GM12878 (cell line): ENCODE data around the gene TECR. TPM values are rescaled to one million over a fixed set of nuclear protein-coding genes. Genes with fewer than 3 reads are reported as not detected.
A peak's percentile ranks its signal among the peaks of the same experiment; 100 is the strongest.

Experiments used
- ATAC-seq: fragments of 200-7000 bp; cut with Tn5 transposase; 3 replicates; pipeline ENCODE4 v1.9.1; 2020; ENCODE audit warnings: mild to moderate bottlenecking, moderate library complexity
- BruUV-seq: library from RNA; stranded (reverse); fragments of 400-500 nt; replicated peaks from 2 replicates; lab custom pipeline; 2021; lab: Mats Ljungman, UMichigan
- CTCF ChIA-PET: fragments of 300-600 bp; sonication (Branson Sonifier 250); formaldehyde crosslinking; extraction: SDS; loops from one replicate; lab custom pipeline; 2021; ENCODE audit warnings: inconsistent platforms; lab: Yijun Ruan, JAX
- POLR2A ChIA-PET: fragments of 350-600 bp; formaldehyde crosslinking; extraction: SDS; loops from one replicate; lab custom pipeline; 2021; ENCODE audit warnings: inconsistent platforms; lab: Charles Lee
- RAD21 ChIA-PET: fragments of 300-600 bp; sonication (Branson Sonifier 250); formaldehyde crosslinking; loops from one replicate; lab custom pipeline; 2023; ENCODE audit warnings: antibody characterized with exemption; ENCODE audit not compliant: unreplicated experiment; lab: Charles Lee
- SMC1A ChIA-PET: fragments of 300-600 bp; sonication (Branson Sonifier 250); formaldehyde crosslinking; loops from one replicate; lab custom pipeline; 2023; ENCODE audit not compliant: unreplicated experiment, uncharacterized antibody; lab: Charles Lee
- DNase-seq: peaks from one replicate; pipeline ENCODE4 v3.0.0-alpha.2; 2011; ENCODE audit warnings: low read depth, low spot score
- FAIRE-seq: peaks from 3 replicates; lab custom pipeline; 2011; peaks lifted over from hg19 to GRCh38; lab: Jason Lieb, UNC
- H2AFZ ChIP-seq: 2 replicates; pipeline ENCODE4 v1.6.0; 2011; ENCODE audit warnings: low read depth, low read length, control low read depth; ENCODE audit not compliant: control insufficient read depth
- H3K27ac ChIP-seq: 2 replicates; pipeline ENCODE4 v1.5.1; 2011; ENCODE audit warnings: control low read depth; ENCODE audit not compliant: control insufficient read depth, insufficient read depth
- H3K27me3 ChIP-seq, 2 experiments: replicated peaks in 1 of 2; 2 replicates each; pipeline versions ENCODE4 v1.6.0 to v1.6.1; 2011; ENCODE audit warnings: low read length in 1 of 2; ENCODE audit not compliant: control insufficient read depth in 2 of 2, insufficient read depth in 2 of 2
- H3K36me3 ChIP-seq, 2 experiments: 2 replicates each; pipeline ENCODE4 v1.5.1; 2011; ENCODE audit warnings: low read length in 1 of 2; ENCODE audit not compliant: control insufficient read depth in 2 of 2, insufficient read depth in 2 of 2
- H3K4me1 ChIP-seq: 2 replicates; pipeline ENCODE4 v1.6.1; 2011; ENCODE audit warnings: mild to moderate bottlenecking, low read length, moderate library complexity, mixed read lengths; ENCODE audit not compliant: control insufficient read depth, insufficient read depth
- H3K4me2 ChIP-seq: 2 replicates; pipeline ENCODE4 v1.6.0; 2011; ENCODE audit warnings: control low read depth; ENCODE audit not compliant: control insufficient read depth, insufficient read depth
- H3K4me3 ChIP-seq: fragments of 200-600 bp; sonication (generic); 2 replicates; pipeline ENCODE4 v1.5.1; 2016
- H3K79me2 ChIP-seq: 2 replicates; pipeline ENCODE4 v1.6.0; 2011; ENCODE audit warnings: low read length; ENCODE audit not compliant: control insufficient read depth, insufficient read depth
- H3K9ac ChIP-seq: 2 replicates; pipeline ENCODE4 v1.8.0; 2011; ENCODE audit warnings: low read length, control low read depth, mixed read lengths; ENCODE audit not compliant: control insufficient read depth, insufficient read depth
- H3K9me3 ChIP-seq: replicated peaks from 3 replicates; pipeline ENCODE4 v1.5.1; 2011; ENCODE audit warnings: mild to moderate bottlenecking, low read length; ENCODE audit not compliant: control insufficient read depth, insufficient read depth
- H4K20me1 ChIP-seq: 2 replicates; pipeline ENCODE4 v1.6.0; 2011; ENCODE audit not compliant: control insufficient read depth, insufficient read depth
- CEBPB ChIP-seq, 2 experiments: fragments of 150-350 bp in 1 of 2; IDR thresholded peaks; 2 replicates each; pipeline ENCODE4 v1.6.1; 2012 to 2014; ENCODE audit warnings: low read depth in 2 of 2, low read length in 2 of 2, borderline replicate concordance in 1 of 2, inconsistent platforms in 1 of 2
- DPF2 ChIP-seq: fragments of 450-650 bp; IDR thresholded peaks from 2 replicates; pipeline ENCODE4 v1.6.1; 2017; ENCODE audit warnings: mild to moderate bottlenecking
- E2F8 ChIP-seq: fragments of 450-650 bp; IDR thresholded peaks from 2 replicates; pipeline ENCODE4 v1.6.1; 2018; ENCODE audit warnings: mild to moderate bottlenecking, low read depth, moderate library complexity; ENCODE audit not compliant: partially characterized antibody
- E4F1 ChIP-seq: fragments of 450-650 bp; IDR thresholded peaks from 2 replicates; pipeline ENCODE4 v1.6.1; 2018; ENCODE audit warnings: borderline replicate concordance, mild to moderate bottlenecking; ENCODE audit not compliant: partially characterized antibody
- HDGF ChIP-seq: fragments of 450-650 bp; IDR thresholded peaks from 2 replicates; pipeline ENCODE4 v1.6.1; 2016; ENCODE audit warnings: antibody characterized with exemption
- KAT2A ChIP-seq: conservative IDR thresholded peaks from 2 replicates; pipeline ENCODE4 v1.6.1; 2011; ENCODE audit warnings: low read depth, low read length; ENCODE audit not compliant: control insufficient read depth
- MTA2 ChIP-seq: fragments of 450-650 bp; IDR thresholded peaks from 2 replicates; pipeline ENCODE4 v1.6.1; 2016; ENCODE audit warnings: low read depth, mild to moderate bottlenecking, moderate library complexity
- MYC ChIP-seq: IDR thresholded peaks from 2 replicates; pipeline ENCODE4 v1.6.1; 2011; ENCODE audit warnings: mild to moderate bottlenecking, low read length, moderate library complexity, inconsistent platforms; ENCODE audit not compliant: insufficient read depth, insufficient replicate concordance, insufficient read length, severe bottlenecking
- NKRF ChIP-seq: fragments of 450-650 bp; conservative IDR thresholded peaks from 2 replicates; pipeline ENCODE4 v1.6.1; 2017; ENCODE audit warnings: mild to moderate bottlenecking, moderate library complexity
- NR2F1 ChIP-seq: fragments of 450-650 bp; conservative IDR thresholded peaks from 2 replicates; pipeline ENCODE4 v1.6.1; 2017; ENCODE audit warnings: mild to moderate bottlenecking
- POLR2A ChIP-seq: IDR thresholded peaks from 2 replicates; pipeline ENCODE4 v1.6.1; 2011; ENCODE audit warnings: low read depth, mild to moderate bottlenecking, low read length
- POLR2AphosphoS2 ChIP-seq: IDR thresholded peaks from 2 replicates; pipeline ENCODE4 v1.6.1; 2011; ENCODE audit warnings: low read depth, mild to moderate bottlenecking, low read length, improper control_type of control experiment, moderate library complexity
- RAD21 ChIP-seq: IDR thresholded peaks from 2 replicates; pipeline ENCODE4 v1.6.1; 2011; ENCODE audit warnings: mild to moderate bottlenecking, low read depth, low read length, moderate library complexity; ENCODE audit not compliant: insufficient read depth
- TBL1XR1 ChIP-seq: IDR thresholded peaks from 2 replicates; pipeline ENCODE4 v1.6.1; 2012; ENCODE audit warnings: low read depth, low read length, improper control_type of control experiment
- WRNIP1 ChIP-seq: IDR thresholded peaks from 2 replicates; pipeline ENCODE4 v1.6.1; 2011; ENCODE audit warnings: low read depth, low read length, improper control_type of control experiment, borderline replicate concordance
- ZNF274 ChIP-seq: IDR thresholded peaks from one replicate; pipeline ENCODE4 v1.8.0; 2011; ENCODE audit not compliant: insufficient read length, insufficient read depth
- ZNF622 ChIP-seq: fragments of 450-650 bp; IDR thresholded peaks from 2 replicates; pipeline ENCODE4 v1.6.1; 2017; ENCODE audit warnings: mild to moderate bottlenecking, inconsistent platforms
- WGBS: methylation state at CpG from one replicate; pipeline ENCODE4 v1.1.6; 2016; ENCODE audit warnings: low lambda C conversion rate; ENCODE audit not compliant: insufficient replicate concordance, insufficient coverage; ENCODE audit errors: missing lambda C conversion rate; 5-methylcytosine and 5-hydroxymethylcytosine counted together
- in situ Hi-C: fragments of 300-500 bp; cut with MboI; formaldehyde crosslinking; loops from 9 replicates; pipeline ENCODE4 v1.14.3; 2018; ENCODE audit warnings: mixed read lengths
- intact Hi-C: fragments of 100-400 bp; cut with micrococcal nuclease; formaldehyde crosslinking; loops from one replicate; pipeline ENCODE4 v1.14.2; 2022; ENCODE audit not compliant: unreplicated experiment
- polyA plus RNA-seq, 11 experiments: library from polyadenylated mRNA; depleted of rRNA in 4 of 11; unstranded in 6 of 11; stranded (reverse) in 5 of 11; fragments of >200 nt; fragmentation: Nextera tagmentation in 4 of 11; fragmentation: Illumina TruSeq in 1 of 11; extraction: Ambion mirVana in 4 of 11; extraction: Trizol in 1 of 11; gene quantifications; 1 replicate in 1 of 11; 2 replicates in 10 of 11; pipeline versions ENCODE4 v1.2.1 to v1.2.3, GENCODE V29; 2011 to 2016; ENCODE audit warnings: inconsistent platforms in 2 of 11, missing spikeins in 2 of 11, low read depth in 1 of 11
- total RNA-seq, 4 experiments: library from RNA; depleted of rRNA in 3 of 4; stranded (reverse); fragments of >200 nt in 3 of 4; fragmentation: Illumina TruSeq in 1 of 4; extraction: Trizol in 1 of 4; gene quantifications; 2 replicates each; pipeline versions ENCODE4 v1.2.1 to v1.2.3, GENCODE V29; 2013 to 2021

The TECR gene
- total and polyA plus RNA-seq, 10 of the 15 experiments (the other 5 are each of a cell fraction or from before 2014, with no cell fraction given), result 9.6 to 157 (median 64.2) TPM

- WGBS, result 5% methylated on average over 6 of the region's 6 CpGs
- in situ Hi-C loops (loop anchor here (25.0 kb wide), 1 partner anchor 2004 kb away; no protein-coding TSS in a partner anchor), intact Hi-C loops (loop anchor here (2.0 kb wide), 1 partner anchor 22 kb away; no protein-coding TSS in a partner anchor)
- DNase-seq (peak; percentile 66), ATAC-seq (peak; percentile 46), FAIRE-seq (no peak)
- Histone ChIP-seq H3K4me1 (peaks cover 17% of the 10 kb centered on the region), H3K27me3 (no peaks in the 10 kb centered on the region), H4K20me1 (no peaks in the 10 kb centered on the region), H3K4me2 (peak within 1 kb of the TSS; percentile 93), H3K9ac (peak within 1 kb of the TSS; percentile 96), H3K27ac (peak within 1 kb of the TSS; percentile 95), H3K4me3 (peak within 1 kb of the TSS; percentile 98), H3K36me3 (peaks cover 0 to under 1% of the 10 kb centered on the region in 2 experiments; a peak in 1 of 4 replicates), H3K9me3 (no peaks in the 10 kb centered on the region), H2AFZ (peak within 1 kb of the TSS; percentile 24), H3K79me2 (peaks cover 43% of the 10 kb centered on the region)
- ChIA-PET CTCF (interaction anchor here (3.8 to 14.6 kb wide), 2 partner anchors 103 to 106 kb away, joined by 19 to 803 read pairs; partner anchors contain the start of gene ZNF333), SMC1A (interaction anchor here (3.3 to 12.5 kb wide), 2 partner anchors 21 to 105 kb away, joined by 16 to 558 read pairs; partner anchors contain the start of gene ZNF333), RAD21 (interaction anchor here (1.4 to 1.7 kb wide), 2 partner anchors 21 to 103 kb away, joined by 8 to 10 read pairs; no protein-coding TSS in a partner anchor), POLR2A (interaction anchor here (0.5 kb wide), 1 partner anchor 28 kb away, joined by 5 read pairs; no protein-coding TSS in a partner anchor)
- no TSS peak for BruUV-seq
- TF ChIP-seq ZNF622 (no peak), POLR2A (peak; percentile 93), E2F8 (no peak), CEBPB (IDR thresholded peaks at IDR 0.05; ENCODE audit: borderline replicate concordance in 1 of 2, low read depth in 2 of 2, low read length in 2 of 2) (no peak), NR2F1 (peak; percentile 96), KAT2A (no peak), MTA2 (peak; percentile 90), WRNIP1 (no peak), DPF2 (peak; percentile 96), POLR2AphosphoS2 (peak; percentile 85), NKRF (peak; percentile 87), RAD21 (peak; percentile 21; the same call in 1 of the 2 replicates), MYC (no peak), HDGF (peak; percentile 87), ZNF274 (no peak), E4F1 (peak; percentile 44), TBL1XR1 (peak; percentile 83; the same call in 1 of the 2 replicates)
Observed at GRCh38 chr19:14582894-14583340, 53.5 kb downstream of the TECR start, which contains the start of gene CLEC17A. Gene CLEC17A (plus strand): TSS chr19:14583084. CDS start chr19:14583161, 77 bp downstream.
